Hypothalamus (tissue), 51 donors: ENCODE measurements around the gene HAP1.
"Not testable (repeated sequence)": the region's sequence is repeated elsewhere in the genome, so short reads cannot be mapped to it uniquely, and the experiment has no call there.

Experiments
- DNase-seq, 51 donors: peaks; one replicate each; lab custom pipeline; 2025; lab: John Stamatoyannopoulos, UW

Gene HAP1

DNA sequence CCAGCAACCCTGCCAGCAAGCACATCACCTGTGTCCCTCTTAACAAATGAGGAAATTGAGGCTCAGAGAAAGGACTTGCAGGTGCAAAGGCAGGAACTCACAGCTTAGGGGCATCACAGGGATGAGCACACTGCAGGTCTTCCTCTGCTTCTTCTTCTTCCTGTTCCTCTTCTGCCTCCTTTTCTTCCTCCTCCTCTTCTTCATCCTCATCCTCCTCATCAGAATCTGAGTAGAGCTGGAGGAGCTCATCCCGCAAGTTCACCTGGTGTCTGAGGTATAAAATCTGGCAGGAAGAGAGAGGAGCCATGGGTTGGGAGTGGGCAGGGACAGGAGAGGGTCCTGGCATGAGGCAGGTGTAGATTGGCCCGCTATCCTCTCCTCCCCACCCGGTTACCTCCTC lies 2.6 kb downstream of the HAP1 start:
- DNase-seq, result no peak

DNA sequence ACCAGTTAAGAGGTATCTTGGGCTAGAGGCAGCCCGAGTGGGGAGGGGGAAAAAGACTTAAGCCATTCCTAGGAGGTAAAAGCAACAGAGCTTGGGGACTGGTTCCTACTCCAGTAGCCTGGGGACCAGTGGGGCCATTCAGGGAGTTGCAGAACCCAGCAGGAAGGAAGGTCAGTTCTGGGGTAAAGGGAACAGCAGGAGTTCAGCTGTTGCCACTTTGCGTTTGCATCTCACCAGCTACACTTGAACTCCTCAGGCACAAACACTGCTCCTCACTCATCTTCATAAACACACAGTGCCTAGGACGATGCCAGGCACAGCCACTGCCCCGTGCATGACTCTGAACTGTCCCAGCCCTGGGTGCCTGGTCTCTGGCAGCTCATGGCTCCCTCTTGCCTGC lies 4.0 kb downstream of the HAP1 start:
- DNase-seq, result no peak

DNA sequence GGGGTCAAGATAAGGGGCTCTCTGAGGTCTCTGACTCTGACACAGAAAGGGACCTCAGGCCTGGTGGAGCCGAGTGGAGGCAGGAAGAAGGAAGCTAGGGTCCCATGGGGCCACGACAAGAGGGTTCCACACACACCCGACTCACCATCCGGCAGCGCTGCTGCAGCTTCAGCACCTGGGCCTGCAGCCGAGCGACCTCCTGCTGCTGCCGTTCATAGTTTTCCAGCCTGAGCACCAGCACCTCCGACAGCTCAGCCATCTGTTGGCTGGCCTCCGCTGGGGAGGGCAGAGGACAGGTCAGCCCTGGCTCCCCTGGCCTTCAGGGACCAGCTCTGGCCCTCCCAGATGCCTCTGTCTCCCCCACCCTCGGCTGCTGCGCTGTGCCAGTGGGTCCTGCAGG lies 6.4 kb downstream of the HAP1 start:
- DNase-seq, result no peak

DNA sequence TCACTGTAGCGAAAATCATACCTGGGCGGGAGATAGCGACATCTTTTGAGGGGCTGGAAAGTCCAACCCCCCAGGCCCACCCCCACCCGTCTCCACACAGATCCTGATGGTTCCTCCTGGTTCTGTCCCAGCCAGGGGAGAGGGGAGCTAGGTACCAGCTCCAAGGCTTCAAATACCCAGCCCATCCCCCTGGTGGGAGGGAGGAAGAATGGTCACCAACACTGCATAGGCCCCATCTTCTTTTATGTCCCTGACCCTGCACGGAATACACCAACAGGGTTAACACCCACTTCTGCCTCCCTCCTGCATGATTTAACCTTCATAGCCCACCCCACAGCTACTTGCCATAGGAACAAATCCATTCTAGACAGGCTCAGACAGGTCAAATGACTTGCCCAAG lies 9.3 kb downstream of the HAP1 start:
- DNase-seq, result no peak

DNA sequence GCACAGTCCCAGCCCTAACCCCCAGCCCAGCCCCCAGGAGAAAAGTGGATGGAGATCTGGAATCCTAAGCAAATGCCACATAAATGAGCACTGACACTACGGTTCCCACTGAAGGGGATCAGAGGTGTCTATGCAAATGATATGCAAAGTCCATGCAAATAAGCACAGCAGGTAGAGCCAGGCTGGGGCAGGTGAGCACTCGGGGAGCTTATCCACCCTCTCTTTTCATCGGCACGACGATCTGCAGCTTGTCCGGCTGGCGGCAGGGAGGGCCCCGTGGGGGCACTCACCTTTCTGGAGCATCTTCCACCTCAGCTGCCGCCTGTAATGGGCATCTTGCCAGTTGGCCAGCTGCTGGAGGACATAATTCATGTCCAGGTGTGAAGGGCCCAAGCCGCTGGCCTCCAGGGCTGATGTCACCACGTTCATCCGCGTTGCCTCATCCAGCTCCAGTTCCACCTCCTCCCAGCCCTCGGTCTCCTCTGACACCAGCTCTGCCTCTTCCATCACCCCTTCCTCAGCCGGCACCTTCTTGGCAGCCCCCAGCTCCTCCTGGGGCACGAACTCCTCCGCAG lies 9.9 kb downstream of the HAP1 start:
- DNase-seq, result no peak

DNA sequence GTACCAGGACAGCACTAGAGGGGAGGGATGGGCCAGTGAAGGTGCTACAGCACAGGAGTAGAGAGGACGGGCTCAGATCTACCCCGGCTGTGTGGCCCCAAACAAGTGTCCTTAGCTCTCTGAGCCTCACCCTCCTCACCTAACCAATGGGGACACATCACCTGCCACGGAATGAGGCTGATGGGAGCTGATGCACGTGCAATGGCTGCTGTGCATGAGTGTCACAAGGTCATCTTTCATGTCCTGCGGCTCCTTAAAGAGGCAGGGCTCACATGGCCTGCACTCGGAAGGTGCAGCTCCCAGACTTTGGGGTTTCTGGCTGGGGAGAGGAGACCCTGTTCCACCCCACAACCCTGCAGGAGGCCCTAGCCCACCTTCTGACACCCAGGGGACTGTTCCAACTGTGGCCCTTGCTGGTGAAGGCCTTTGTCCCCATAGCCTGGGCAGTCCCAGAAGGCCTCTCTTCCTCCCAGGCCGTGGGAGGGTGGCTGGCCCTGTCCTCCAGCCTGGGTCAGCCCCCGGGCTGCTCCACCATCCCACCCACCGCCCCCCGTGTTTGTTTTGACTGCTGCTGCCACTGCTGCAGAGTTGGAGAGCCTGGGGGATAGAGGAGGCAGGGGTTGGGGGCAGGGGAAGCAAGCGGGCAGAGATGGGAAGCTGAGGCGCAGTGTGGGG lies 10.5 kb downstream of the HAP1 start:
- no peak for DNase-seq

DNA sequence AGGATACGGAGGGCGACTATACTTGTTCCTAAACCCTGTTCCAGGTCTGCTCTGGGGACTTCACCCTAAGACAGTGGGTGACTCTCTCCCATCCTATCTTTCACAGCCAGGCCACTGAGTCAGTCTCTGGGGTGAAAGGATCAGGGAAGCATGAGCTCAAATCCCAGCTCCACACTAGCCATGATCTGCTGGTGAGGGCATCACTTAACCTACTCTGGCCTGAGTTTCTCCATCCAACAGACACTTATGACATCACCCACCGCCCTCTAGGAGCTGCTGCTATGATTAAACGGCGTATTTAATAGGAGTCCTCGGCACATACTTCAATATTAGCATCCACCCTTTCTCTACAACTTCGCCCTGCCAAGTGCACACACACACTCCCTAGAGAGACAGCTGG lies 12.2 kb downstream of the HAP1 start:
- no peak for DNase-seq

DNA sequence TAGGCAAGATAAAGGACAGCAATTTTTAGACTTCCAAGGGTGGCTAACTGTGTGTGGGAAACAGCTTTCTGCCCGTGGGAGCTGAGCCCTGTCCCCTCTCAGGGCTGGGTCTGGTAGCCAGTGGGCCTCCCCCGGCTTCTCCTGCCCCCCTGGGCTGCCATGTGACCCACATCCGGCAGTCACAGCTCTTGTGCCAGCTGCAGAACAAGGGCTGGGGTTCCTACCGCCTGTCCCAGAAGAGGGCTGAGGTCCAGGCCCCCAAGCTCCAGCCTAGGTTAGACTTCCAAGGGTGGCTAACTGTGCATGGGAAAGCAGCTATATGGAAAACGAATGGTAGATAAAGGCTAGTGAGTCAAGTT lies 16.2 kb downstream of the HAP1 start:
- DNase-seq, result peak in 36 of 51 donors; percentile 6 to 60 (median 31)

DNA sequence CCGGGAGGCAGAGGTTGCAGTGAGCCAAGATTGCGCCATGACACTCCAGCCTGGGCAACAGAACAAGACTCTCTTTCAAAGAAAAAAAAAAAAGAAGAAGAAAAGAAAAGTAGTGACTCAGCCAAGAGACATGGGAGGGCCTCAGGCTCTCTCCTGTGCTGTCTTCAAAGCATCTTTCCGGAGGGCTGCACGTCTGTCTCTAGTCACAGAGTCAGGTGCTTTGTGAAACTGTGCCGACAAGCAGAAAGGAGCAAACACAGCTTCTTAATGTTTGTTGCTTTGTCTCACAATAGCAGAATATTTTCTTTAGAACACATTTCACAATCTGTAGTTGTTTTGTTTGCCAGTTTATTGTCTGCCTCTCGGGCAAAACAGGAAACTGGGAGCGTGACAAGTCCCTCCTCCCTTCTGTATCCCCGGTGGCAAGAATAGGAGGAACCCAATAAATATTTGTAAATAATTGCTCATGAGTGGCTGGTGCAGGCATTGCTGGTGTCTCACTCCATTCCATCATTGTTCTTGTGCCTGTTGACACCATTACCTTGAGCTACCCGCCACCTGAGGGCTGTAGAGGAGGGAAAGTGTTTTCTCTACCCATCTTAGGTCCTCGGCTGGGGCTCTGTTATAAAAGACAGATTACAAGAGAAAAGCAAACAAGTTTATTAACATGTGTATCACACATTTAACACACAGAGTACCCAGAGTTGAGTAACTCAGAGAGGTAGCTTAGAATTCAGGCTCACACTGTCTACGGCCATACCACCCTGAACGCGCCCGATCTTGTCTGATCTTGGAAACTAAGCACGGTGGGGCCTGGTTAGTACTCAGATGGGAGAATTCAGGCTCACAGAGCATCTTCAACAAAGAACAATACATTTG lies 16.8 kb downstream of the HAP1 start:
- peak in 18 of 51 donors; percentile 3 to 63 (median 36) for DNase-seq

DNA sequence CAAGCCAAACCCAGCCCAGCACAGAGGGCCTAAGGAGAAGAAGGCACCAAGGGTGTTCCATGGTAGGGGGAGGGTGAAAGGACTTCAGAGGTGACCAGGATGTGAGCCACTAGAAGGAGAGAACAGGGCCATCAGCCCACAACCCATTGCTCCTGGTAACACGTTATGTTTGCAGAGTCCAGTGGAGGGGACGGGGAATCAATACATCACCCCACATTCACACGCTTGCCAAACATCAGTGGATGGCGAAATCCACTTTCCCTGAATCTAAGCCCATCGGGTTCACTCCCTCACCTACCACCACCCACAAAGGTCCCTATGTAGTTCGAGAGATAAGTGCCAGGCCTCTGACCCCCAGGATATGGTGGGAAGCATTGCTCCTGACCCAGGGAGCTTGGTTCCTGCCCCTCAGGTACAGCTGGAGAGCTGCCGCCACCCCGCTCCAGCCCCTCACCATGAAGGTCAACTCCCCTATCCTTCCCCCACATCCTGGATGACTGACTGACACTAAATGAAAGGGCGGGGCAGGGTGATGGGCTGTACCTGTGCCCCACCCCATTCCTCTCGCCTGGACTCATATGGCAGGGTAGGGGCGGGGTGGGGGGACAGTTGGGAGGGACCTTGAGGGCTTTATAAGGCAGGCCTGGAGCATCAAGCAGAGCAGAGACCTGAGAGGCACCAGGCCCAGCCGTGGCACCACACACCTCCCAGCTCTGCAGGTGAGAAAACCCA lies 22.6 kb downstream of the HAP1 start, which contains the start of gene GAST:
TSS of gene GAST (plus strand) at position 663 of the 732 bp plus-strand sequence. CDS start 3,106 bp downstream, outside the sequence.
- no peak for DNase-seq

DNA sequence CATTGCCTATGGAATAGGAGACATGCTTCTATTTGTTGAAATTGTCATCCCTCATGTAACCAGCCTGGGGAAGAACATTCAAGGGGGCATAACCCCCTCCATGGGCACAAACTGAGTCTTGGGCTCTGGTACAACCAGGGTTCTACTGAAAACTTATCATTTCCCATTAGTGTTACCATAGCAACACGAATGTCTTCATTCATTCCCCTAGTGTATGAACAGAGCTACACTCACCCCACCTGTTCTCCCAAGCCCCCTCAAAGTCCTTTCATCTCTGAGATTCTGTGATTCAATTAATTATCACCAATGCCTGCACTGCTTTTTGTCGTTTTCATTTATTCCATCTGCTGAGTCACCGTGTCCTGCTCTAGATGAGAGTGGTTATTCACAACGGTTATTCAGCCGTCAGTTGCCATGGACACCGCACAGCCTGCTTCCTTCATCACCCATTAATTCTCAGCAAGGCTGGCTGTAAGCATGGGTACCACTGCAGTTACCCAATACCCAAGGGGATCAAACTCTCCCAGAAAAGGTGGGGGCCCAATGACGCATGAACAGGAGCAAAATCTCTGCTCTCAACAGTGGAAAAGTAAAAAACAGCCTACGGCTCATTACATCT lies 23.9 kb downstream of the HAP1 start:
- DNase-seq, result peak in 38 of 51 donors; percentile 5 to 86 (median 62)

DNA sequence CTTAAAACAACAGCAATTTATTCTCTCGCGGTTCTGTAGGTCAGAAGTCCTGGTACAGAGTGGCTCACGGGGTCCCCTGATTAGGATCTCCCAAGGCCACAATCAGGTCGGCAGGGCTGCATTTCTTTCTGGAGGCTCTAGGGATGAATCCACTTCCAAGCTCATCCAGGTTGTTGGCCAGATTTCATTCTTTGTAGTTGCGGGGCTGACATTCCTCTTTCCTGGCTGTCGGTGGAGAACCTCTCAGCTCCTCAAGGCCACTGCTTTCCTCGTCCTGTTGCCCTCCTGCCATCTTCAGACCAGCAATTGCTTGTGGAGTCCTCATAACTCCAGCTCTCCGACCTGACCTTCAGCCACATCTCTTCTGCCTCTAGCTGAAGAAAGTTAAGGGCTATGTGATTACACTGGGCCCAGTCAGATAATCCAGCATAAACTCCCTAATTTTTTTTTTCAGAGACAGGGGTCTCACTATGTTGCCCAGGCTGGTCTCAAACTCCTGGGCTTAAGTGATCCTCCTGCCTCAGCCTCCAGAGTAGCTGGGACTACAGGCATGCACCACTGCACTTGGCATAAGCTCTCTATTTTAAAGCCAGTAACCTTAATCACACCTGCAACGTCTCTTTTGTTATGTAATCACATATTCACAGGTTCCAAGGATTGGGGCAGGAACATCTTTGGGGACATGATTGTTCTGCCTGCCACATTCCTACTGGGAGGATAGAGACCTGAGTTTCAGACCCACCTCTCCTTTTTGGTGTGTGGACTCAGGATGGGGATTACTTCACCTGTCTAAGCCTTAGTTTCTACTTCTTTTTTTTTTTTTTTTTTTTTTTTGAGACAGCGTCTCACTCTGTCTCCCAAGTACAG lies 26.4 kb downstream of the HAP1 start:
- DNase-seq, result no peak

DNA sequence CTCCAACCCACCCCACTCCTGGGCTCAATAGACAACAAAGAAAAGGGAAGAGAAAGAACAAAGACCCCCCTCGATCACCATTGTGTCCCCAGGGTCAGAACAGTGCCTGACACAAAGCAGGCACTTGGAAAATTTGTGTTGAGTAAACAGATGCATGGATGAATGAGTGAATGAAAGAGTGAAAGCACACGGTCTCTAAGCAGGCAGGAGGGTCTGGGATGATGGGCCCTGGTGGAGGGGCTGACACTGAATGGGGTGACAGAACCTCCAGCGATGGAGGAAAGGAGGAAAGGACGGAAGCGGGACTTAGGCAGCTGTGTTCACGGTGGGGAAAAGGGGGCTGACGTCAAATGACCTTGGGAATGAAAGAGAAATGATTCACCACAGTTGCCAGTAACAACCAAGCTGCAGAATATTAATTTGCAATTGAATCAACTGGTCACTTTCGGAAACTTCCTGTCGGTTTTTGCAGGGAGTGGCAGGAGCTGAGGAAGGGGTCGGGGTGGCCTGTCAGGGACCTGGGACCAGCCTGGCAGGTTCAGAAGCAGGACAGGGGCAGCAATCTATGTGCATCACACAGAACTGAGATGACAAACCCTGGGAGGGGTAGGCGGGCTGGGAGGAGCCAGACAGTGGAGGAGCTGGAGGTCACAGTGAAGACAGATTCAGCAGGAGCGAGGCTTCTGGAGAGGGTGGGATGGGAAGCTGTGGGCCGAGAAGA lies 29.0 kb downstream of the HAP1 start:
- peak in 11 of 51 donors; percentile 7 to 68 (median 28) for DNase-seq

DNA sequence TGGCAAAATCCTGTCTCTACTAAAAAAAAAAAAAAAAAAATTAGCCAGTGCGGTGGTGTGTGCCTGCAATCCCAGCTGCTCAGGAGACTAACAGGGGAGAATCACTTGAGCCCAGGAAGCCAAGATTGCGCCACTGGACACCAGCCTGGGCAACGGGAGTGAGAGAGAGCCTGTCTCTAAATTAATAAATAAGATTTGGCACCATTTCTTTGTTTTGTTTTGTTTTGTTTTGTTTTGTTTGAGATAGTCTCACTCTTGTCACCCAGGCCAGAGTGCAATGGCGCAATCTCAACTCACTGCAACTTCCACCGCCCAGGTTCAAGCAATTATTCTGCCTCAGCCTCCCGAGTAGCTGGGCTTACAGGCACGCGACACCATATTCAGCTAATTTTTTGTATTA lies 31.7 kb downstream of the HAP1 start:
- no peak for DNase-seq

DNA sequence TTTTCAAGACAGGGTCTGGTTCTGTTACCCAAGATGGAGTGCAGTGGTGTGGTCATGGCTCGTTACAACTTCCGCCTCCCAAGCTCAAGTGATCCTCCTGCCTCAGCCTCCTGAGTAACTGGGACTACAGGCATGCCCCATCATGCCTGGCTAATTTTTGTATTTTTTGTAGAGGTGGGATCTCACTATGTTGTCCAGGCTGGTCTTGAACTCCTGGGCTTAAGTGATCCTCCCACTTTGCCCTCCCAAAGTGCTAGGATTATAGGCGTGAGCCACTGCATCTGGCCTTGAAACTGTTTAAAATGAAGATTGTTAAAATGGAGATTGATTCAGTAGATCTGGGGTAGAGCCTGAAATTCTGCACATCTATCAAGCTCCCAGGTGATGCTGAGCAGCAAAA lies 33.6 kb downstream of the HAP1 start:
- not testable (repeated sequence) for DNase-seq

DNA sequence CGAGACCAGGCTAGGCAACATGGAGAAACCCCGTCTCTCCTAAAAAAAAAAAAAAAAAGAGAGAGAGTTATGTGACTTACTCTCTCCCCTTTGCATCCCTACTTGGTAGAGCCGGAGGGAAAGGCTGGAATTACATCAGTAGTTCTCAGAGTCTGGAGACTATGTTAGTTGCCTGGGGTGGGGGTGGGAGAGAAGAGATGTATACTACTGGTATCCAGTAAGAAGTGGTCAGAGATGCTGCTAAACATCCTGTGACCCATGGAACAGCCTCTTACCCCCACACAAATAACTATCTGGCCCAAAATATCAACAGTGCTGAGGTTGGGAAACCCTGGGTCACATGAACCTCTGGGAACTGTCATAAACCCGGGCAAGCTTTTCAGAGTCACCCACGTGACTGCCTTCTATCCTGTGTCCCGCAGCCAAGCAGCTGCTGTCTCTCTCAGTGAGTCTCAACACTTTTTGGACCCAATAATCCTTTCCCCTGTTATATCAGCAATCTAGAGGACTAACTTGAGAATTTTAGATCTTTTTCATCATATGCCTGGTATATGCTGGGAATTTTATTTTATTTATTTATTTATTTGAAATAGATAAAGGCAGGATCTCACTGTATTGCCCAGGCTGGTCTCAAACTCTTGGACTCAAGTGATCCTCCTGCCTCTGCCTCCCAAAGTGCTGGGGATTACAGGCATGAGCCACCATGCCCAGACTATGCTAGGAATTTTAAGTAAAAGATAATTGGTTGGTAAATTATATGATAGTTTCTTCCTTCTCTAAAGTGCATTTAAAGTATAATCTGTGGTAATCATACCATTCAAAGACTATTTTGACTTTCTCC lies 37.1 kb downstream of the HAP1 start:
- DNase-seq, result peak in 31 of 51 donors; percentile 6 to 71 (median 32)

DNA sequence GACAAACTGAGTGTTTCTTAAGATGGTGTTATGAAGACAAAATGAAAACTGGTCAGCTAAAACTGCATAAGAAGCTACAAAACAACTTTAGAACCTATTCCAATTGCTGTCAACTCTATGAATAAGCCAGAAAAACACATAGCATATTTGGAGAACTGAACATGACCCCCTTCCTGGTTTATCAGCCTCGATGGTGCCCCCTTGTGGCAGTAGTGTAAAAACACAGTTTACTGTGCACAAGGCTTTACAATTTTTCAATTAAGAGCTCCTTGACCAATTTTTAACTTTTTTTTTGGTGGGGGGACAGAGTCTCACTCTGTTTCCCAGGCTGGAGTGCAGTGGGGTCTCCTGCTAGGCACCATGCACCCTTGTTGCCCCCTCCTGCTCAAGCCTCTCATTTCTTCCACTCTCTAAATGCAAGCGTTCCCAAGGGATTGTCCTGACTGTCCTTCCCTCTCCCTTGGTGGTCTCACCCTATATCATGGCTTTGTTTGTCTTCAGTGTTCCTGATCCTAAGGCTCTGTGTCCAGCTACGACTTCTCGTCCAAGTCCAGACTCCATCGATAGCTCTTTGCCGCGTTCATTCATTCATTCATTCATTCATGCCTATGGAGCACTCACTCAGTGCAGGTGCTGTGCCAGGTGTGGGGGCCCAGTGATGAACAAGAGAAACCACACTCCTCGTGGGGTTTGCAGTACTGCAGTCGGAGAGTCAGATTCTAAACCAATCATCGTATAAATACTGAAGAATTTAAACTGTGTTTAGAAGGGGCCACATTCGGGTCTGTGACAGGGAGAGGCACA lies 38.3 kb downstream of the HAP1 start:
- DNase-seq, result peak in 22 of 51 donors; percentile 5 to 71 (median 32)
